DND-41 (cell line): ENCODE data around the gene GORASP2.

Source experiments
- ATAC-seq: fragments of 200-7000 bp; cut with Tn5 transposase; 3 replicates; pipeline ENCODE4 v1.9.1; 2021; ENCODE audit warnings: low read depth; ENCODE audit not compliant: insufficient read depth
- DNase-seq: peaks from one replicate; pipeline ENCODE4 v3.0.0-alpha.2; 2020
- H2AFZ ChIP-seq: 2 replicates; pipeline ENCODE4 v1.6.0; 2012; ENCODE audit warnings: low read depth, low read length
- H3K27ac ChIP-seq: 2 replicates; pipeline ENCODE4 v1.5.1; 2012; ENCODE audit warnings: low read length, inconsistent platforms
- H3K27me3 ChIP-seq: fragments of 200-600 bp; sonication (generic); 2 replicates; pipeline ENCODE4 v1.6.0; 2012; ENCODE audit warnings: low read length, mild to moderate bottlenecking, inconsistent platforms; ENCODE audit not compliant: insufficient read depth, poor library complexity
- H3K36me3 ChIP-seq: 2 replicates; pipeline ENCODE4 v1.5.1; 2012; ENCODE audit warnings: low read length, inconsistent platforms; ENCODE audit not compliant: insufficient read depth
- H3K4me1 ChIP-seq: 2 replicates; pipeline ENCODE4 v1.5.1; 2012; ENCODE audit warnings: mild to moderate bottlenecking, low read length; ENCODE audit not compliant: insufficient read depth
- H3K4me2 ChIP-seq: 2 replicates; pipeline ENCODE4 v1.6.0; 2012; ENCODE audit warnings: mild to moderate bottlenecking, moderate library complexity, low read length, inconsistent platforms; ENCODE audit not compliant: insufficient read depth
- H3K4me3 ChIP-seq, 2 experiments: fragments of 200-600 bp in 1 of 2; shearing (Covaris generic) in 1 of 2; 2 replicates each; pipeline ENCODE4 v1.5.1; 2012 to 2016; ENCODE audit warnings: inconsistent platforms in 2 of 2, low read length in 2 of 2, mild to moderate bottlenecking in 2 of 2, low read depth in 1 of 2, moderate library complexity in 1 of 2
- H3K79me2 ChIP-seq: 2 replicates; pipeline ENCODE4 v1.6.0; 2012; ENCODE audit warnings: low read length, inconsistent platforms; ENCODE audit not compliant: insufficient read depth
- H3K9ac ChIP-seq: 2 replicates; pipeline ENCODE4 v1.6.0; 2012; ENCODE audit warnings: low read depth, mild to moderate bottlenecking, inconsistent platforms, low read length, moderate library complexity
- H3K9me3 ChIP-seq: 2 replicates; pipeline ENCODE4 v1.5.1; 2012; ENCODE audit warnings: low read length, moderate library complexity, mild to moderate bottlenecking, inconsistent platforms; ENCODE audit not compliant: insufficient read depth, severe bottlenecking
- H4K20me1 ChIP-seq: 2 replicates; pipeline ENCODE4 v1.6.0; 2012; ENCODE audit warnings: low read length; ENCODE audit not compliant: insufficient read depth
- EZH2 ChIP-seq: IDR thresholded peaks from 3 replicates; pipeline ENCODE4 v1.6.1; 2012; ENCODE audit warnings: borderline replicate concordance, low read depth, mild to moderate bottlenecking, moderate library complexity, low read length, inconsistent platforms; ENCODE audit not compliant: severe bottlenecking
- TF ChIP-seq, protein P1 (sequence below): IDR thresholded peaks from 2 replicates; pipeline ENCODE4 v1.5.1; 2012; ENCODE audit warnings: borderline replicate concordance, low read length, moderate library complexity, mild to moderate bottlenecking; ENCODE audit not compliant: poor library complexity, severe bottlenecking; ENCODE audit errors: extremely low read depth

GORASP2 gene

DNA sequence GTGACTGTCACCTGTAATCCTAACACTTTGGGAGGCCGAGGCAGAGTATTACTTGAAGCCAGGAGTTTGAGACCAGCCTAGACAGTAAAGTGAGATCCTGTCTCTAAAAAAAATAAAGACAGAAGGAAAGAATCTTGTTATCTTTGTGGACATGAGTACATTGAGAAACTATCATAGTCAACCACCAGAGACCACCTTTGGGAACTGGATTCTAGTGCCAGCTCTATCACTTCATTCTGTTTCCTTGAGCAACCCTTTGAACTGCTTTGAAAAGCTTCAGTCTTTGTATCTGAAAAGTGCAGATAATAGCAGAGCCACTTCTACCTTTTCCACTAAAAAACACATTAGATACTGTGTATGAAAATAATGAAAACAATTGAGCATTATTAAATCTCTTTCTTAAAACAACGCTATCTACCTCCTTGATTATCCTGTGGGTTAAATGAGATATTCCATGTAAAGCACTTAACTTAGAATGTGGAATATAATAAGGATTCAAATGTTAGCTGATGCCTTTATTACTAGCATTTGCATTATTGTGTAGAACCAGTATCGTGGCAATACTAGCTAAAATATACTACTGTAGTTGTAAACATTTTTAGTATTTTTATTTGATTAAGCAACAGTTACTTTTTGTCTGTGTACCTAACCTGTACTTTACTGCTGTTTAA lies 8.8 kb downstream of the GORASP2 start:
- Histone ChIP-seq H4K20me1 (peaks cover 85% of the 10 kb centered on the region), H3K36me3 (peaks cover 48% of the 10 kb centered on the region), H3K9me3 (no peaks in the 10 kb centered on the region), H3K27me3 (no peaks in the 10 kb centered on the region), H3K4me2 (no peak overlapping the region), H3K9ac (no peak overlapping the region), H2AFZ (no peak overlapping the region), H3K79me2 (peaks cover 100% of the 10 kb centered on the region), H3K27ac (no peak overlapping the region), H3K4me1 (no peaks in the 10 kb centered on the region), H3K4me3 (no peak overlapping the region)
- ATAC-seq (no peak), DNase-seq (no peak)
- no peak for TF ChIP-seq EZH2
- TF ChIP-seq, protein P1, sequence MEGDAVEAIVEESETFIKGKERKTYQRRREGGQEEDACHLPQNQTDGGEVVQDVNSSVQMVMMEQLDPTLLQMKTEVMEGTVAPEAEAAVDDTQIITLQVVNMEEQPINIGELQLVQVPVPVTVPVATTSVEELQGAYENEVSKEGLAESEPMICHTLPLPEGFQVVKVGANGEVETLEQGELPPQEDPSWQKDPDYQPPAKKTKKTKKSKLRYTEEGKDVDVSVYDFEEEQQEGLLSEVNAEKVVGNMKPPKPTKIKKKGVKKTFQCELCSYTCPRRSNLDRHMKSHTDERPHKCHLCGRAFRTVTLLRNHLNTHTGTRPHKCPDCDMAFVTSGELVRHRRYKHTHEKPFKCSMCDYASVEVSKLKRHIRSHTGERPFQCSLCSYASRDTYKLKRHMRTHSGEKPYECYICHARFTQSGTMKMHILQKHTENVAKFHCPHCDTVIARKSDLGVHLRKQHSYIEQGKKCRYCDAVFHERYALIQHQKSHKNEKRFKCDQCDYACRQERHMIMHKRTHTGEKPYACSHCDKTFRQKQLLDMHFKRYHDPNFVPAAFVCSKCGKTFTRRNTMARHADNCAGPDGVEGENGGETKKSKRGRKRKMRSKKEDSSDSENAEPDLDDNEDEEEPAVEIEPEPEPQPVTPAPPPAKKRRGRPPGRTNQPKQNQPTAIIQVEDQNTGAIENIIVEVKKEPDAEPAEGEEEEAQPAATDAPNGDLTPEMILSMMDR: no peak

DNA sequence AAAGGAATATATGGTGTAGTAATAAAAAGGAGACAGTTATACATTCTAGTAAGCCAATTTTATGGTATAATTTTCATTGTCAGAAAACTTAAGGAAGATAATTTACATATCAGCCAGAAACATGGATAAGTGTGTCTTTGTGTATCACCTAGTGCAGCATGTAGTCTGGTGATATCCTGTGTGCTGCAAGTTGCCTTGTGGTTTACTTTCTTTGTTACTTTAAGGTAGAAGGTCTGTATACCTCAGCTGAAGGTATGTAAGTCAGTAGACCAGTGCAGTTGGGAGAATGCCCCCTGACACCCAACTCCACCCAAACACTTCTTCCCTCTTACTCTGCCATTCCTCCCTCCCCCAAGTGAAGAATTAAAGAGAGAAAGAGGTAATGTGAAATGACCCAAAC lies 11.0 kb downstream of the GORASP2 start:
- Histone ChIP-seq H3K36me3 (peaks cover 37% of the 10 kb centered on the region), H3K4me3 (no peak overlapping the region), H3K4me1 (no peaks in the 10 kb centered on the region), H3K4me2 (no peak overlapping the region), H4K20me1 (peaks cover 87% of the 10 kb centered on the region), H3K27ac (no peak overlapping the region), H3K9me3 (no peaks in the 10 kb centered on the region), H3K79me2 (peaks cover 100% of the 10 kb centered on the region), H3K9ac (no peak overlapping the region), H3K27me3 (no peaks in the 10 kb centered on the region), H2AFZ (no peak overlapping the region)
- DNase-seq: no peak
- ATAC-seq: no peak
- TF ChIP-seq, protein P1: no peak
- TF ChIP-seq EZH2: no peak

DNA sequence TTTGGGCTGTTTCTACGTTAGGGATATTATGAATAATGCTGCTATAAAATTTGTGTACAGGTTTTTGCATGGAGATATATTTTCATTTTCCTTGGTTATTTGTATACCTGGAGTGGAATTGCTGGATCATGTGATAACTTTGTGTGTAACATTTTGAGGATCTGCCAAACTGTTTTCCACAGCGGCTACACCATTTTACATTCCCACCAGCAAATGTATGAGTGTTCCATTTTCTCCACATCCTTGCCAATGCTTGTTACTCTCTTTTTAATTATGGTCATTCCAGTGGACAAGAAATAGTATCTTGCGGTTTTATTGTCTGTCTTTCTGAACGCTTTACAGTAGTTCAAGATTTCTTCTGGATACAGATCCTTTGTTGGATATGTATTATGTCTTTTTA lies 13.6 kb downstream of the GORASP2 start:
- ATAC-seq (no peak), DNase-seq (no peak)
- H3K9me3 ChIP-seq: no peaks in the 10 kb centered on the region
- no peak for TF ChIP-seq EZH2
- TF ChIP-seq, protein P1: no peak
- H2AFZ ChIP-seq: no peak overlapping the region
- H3K4me3 ChIP-seq: no peak overlapping the region
- H3K4me1 ChIP-seq: no peaks in the 10 kb centered on the region
- H4K20me1 ChIP-seq: peaks cover 85% of the 10 kb centered on the region
- no peak overlapping the region for H3K27ac ChIP-seq
- no peak overlapping the region for H3K4me2 ChIP-seq
- peaks cover 21% of the 10 kb centered on the region; the same call in 1 of the 2 replicates for H3K36me3 ChIP-seq
- no peaks in the 10 kb centered on the region for H3K27me3 ChIP-seq
- H3K9ac ChIP-seq: no peak overlapping the region
- H3K79me2 ChIP-seq: peaks cover 100% of the 10 kb centered on the region

DNA sequence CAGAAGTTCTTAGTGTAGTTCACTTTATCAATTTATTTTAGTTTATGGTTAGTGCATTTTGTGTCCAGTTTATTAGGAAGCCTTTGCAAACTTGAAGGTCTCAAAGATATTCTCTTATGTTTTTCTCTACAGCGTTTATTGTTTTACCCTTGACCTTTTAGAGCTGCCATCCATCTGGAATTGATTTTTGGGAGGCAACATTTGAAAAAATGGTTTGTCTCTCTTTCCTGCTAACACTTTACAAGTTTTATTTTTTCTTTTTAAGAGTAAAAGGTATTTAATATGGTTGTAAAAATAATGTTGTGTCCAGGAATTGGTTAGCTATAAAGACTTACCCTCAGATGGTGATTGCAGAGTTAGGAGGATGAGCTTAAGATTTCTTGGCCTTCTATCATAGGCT lies 14.0 kb downstream of the GORASP2 start:
- ATAC-seq: no peak
- Histone ChIP-seq H3K9me3 (no peaks in the 10 kb centered on the region), H3K4me3 (no peak overlapping the region), H3K79me2 (peaks cover 100% of the 10 kb centered on the region), H4K20me1 (peaks cover 83% of the 10 kb centered on the region), H3K36me3 (peaks cover 17% of the 10 kb centered on the region; the same call in 1 of the 2 replicates), H3K4me1 (no peaks in the 10 kb centered on the region), H3K27ac (no peak overlapping the region), H3K27me3 (no peaks in the 10 kb centered on the region), H2AFZ (no peak overlapping the region), H3K9ac (no peak overlapping the region), H3K4me2 (no peak overlapping the region)
- TF ChIP-seq, protein P1: no peak
- TF ChIP-seq EZH2: no peak
- no peak for DNase-seq
